ENCODE results near the gene RASGEF1B.

- no peak for TF ChIP-seq CTCF (IDR thresholded peaks at IDR 0.05)
- no peak for TF ChIP-seq POLR2A (IDR thresholded peaks at IDR 0.05)
Observed at GRCh38 chr4:81502564-81502963, 30.9 kb upstream of the RASGEF1B start.
